HepG2 (cell line): ENCODE measurements around the gene DDOST. TPM values are rescaled to one million over a fixed set of nuclear protein-coding genes. Genes with fewer than 3 reads are reported as not detected.

Source experiments
- ADNP ChIP-seq: sonication (generic); formaldehyde crosslinking; IDR thresholded peaks from 2 replicates; pipeline ENCODE4 v1.4.0; 2020; ENCODE audit warnings: missing genetic modification reagents
- CAMTA2 ChIP-seq: sonication (generic); formaldehyde crosslinking; IDR thresholded peaks from 2 replicates; pipeline ENCODE4 v1.4.0; 2020; ENCODE audit warnings: mild to moderate bottlenecking, missing genetic modification reagents, borderline replicate concordance
- GMEB2 ChIP-seq: IDR thresholded peaks from 2 replicates; pipeline ENCODE4 v1.6.1; 2016; ENCODE audit warnings: missing biosample characterization, missing genetic modification reagents, low read depth
- HNRNPK ChIP-seq: fragments of 200-400 bp; formaldehyde crosslinking; IDR thresholded peaks from 2 replicates; pipeline ENCODE4 v1.6.1; 2018; ENCODE audit warnings: low read length, low read depth, moderate library complexity, mild to moderate bottlenecking; ENCODE audit not compliant: poor library complexity, severe bottlenecking
- KDM3A ChIP-seq: IDR thresholded peaks from 2 replicates; pipeline ENCODE4 v1.6.1; 2018; ENCODE audit warnings: low read depth, missing compliant biosample characterization
- KDM5B ChIP-seq: sonication (generic); formaldehyde crosslinking; IDR thresholded peaks from 2 replicates; pipeline ENCODE4 v1.4.0; 2020; ENCODE audit warnings: missing genetic modification reagents, mild to moderate bottlenecking, borderline replicate concordance
- KLF11 ChIP-seq: IDR thresholded peaks from 2 replicates; pipeline ENCODE4 v1.6.1; 2016; ENCODE audit warnings: missing compliant biosample characterization
- MLLT10 ChIP-seq: sonication (generic); formaldehyde crosslinking; IDR thresholded peaks from 2 replicates; pipeline ENCODE4 v1.4.0; 2020; ENCODE audit warnings: missing genetic modification reagents
- NR3C1 ChIP-seq: sonication (generic); formaldehyde crosslinking; IDR thresholded peaks from 2 replicates; pipeline ENCODE4 v1.4.0; 2020; ENCODE audit warnings: missing genetic modification reagents
- PRMT3 ChIP-seq: sonication (generic); formaldehyde crosslinking; IDR thresholded peaks from 2 replicates; pipeline ENCODE4 v1.8.1; 2022; ENCODE audit warnings: low read depth, mild to moderate bottlenecking, moderate library complexity, missing genetic modification reagents, borderline replicate concordance
- PTBP1 ChIP-seq: fragments of 200-400 bp; formaldehyde crosslinking; IDR thresholded peaks from 2 replicates; pipeline ENCODE4 v1.6.1; 2018; ENCODE audit warnings: low read length, low read depth; ENCODE audit not compliant: poor library complexity, severe bottlenecking
- RBM39 ChIP-seq: fragments of 200-400 bp; formaldehyde crosslinking; IDR thresholded peaks from one replicate; pipeline ENCODE4 v1.6.1; 2018; ENCODE audit warnings: antibody characterized with exemption, mild to moderate bottlenecking, low read depth, low read length; ENCODE audit not compliant: poor library complexity, severe bottlenecking
- RELA ChIP-seq: sonication (generic); formaldehyde crosslinking; IDR thresholded peaks from 2 replicates; pipeline ENCODE4 v1.4.0; 2020; ENCODE audit warnings: missing genetic modification reagents
- SP5 ChIP-seq: IDR thresholded peaks from 2 replicates; pipeline ENCODE4 v1.6.1; 2016; ENCODE audit warnings: low read depth, borderline replicate concordance
- STAG1 ChIP-seq: sonication (generic); formaldehyde crosslinking; IDR thresholded peaks from 2 replicates; pipeline ENCODE4 v1.4.0; 2020; ENCODE audit warnings: missing genetic modification reagents
- TOE1 ChIP-seq: sonication (generic); formaldehyde crosslinking; IDR thresholded peaks from 2 replicates; pipeline ENCODE4 v1.4.0; 2020; ENCODE audit warnings: mild to moderate bottlenecking, missing genetic modification reagents
- WIZ ChIP-seq: sonication (generic); formaldehyde crosslinking; IDR thresholded peaks from 2 replicates; pipeline ENCODE4 v1.5.1; 2020; ENCODE audit warnings: mild to moderate bottlenecking, missing genetic modification reagents
- XRCC5 ChIP-seq: fragments of 200-400 bp; formaldehyde crosslinking; optimal IDR thresholded peaks from 2 replicates; pipeline ENCODE3; 2017; ENCODE audit warnings: mild to moderate bottlenecking, low read length
- YEATS2 ChIP-seq: sonication (generic); formaldehyde crosslinking; IDR thresholded peaks from 2 replicates; pipeline ENCODE4 v1.4.0; 2020; ENCODE audit warnings: missing genetic modification reagents, borderline replicate concordance
- ZBTB25 ChIP-seq: IDR thresholded peaks from 2 replicates; pipeline ENCODE4 v1.6.1; 2018; ENCODE audit warnings: missing genetic modification reagents
- ZNF274 ChIP-seq: sonication (generic); formaldehyde crosslinking; IDR thresholded peaks from 2 replicates; pipeline ENCODE4 v1.5.1; 2020; ENCODE audit warnings: mild to moderate bottlenecking, missing genetic modification reagents
- ZNF329 ChIP-seq: sonication (generic); formaldehyde crosslinking; IDR thresholded peaks from 2 replicates; pipeline ENCODE4 v1.9.0; 2021; ENCODE audit warnings: low read depth, mild to moderate bottlenecking, missing genetic modification reagents
- ZNF570 ChIP-seq: sonication (generic); formaldehyde crosslinking; IDR thresholded peaks from 2 replicates; pipeline ENCODE4 v1.4.0; 2020; ENCODE audit warnings: mild to moderate bottlenecking, missing genetic modification reagents, borderline replicate concordance
- ZNF589 ChIP-seq: sonication (generic); formaldehyde crosslinking; conservative IDR thresholded peaks from 2 replicates; pipeline ENCODE4 v1.8.0; 2022; ENCODE audit warnings: mild to moderate bottlenecking, moderate library complexity, missing genetic modification reagents
- ZNF660 ChIP-seq: sonication (generic); formaldehyde crosslinking; IDR thresholded peaks from 2 replicates; pipeline ENCODE4 v1.5.1; 2020; ENCODE audit warnings: mild to moderate bottlenecking, low read depth, missing genetic modification reagents, borderline replicate concordance
- ZNF720 ChIP-seq: sonication (generic); formaldehyde crosslinking; IDR thresholded peaks from 2 replicates; pipeline ENCODE4 v1.4.0; 2020; ENCODE audit warnings: missing genetic modification reagents
- ZNF891 ChIP-seq: sonication (generic); formaldehyde crosslinking; IDR thresholded peaks from 2 replicates; pipeline ENCODE4 v1.5.0; 2020; ENCODE audit warnings: mild to moderate bottlenecking, missing genetic modification reagents
- ZSCAN31 ChIP-seq: sonication (generic); formaldehyde crosslinking; IDR thresholded peaks from 2 replicates; pipeline ENCODE4 v1.5.0; 2020; ENCODE audit warnings: low read depth, mild to moderate bottlenecking, missing genetic modification reagents
- polyA plus RNA-seq, 8 experiments: library from polyadenylated mRNA; depleted of rRNA in 3 of 8; stranded (reverse) in 7 of 8; unstranded in 1 of 8; fragments of >200 nt; fragmentation: Illumina TruSeq in 4 of 8; extraction: Trizol in 4 of 8; gene quantifications; 2 replicates each; pipeline versions ENCODE4 v1.2.1 to v1.2.3, GENCODE V29; 2011 to 2016; ENCODE audit warnings: low read depth in 4 of 8, missing spikeins in 1 of 8, mixed read lengths in 1 of 8; ENCODE audit not compliant: insufficient read depth in 1 of 8
- total RNA-seq, 5 experiments: library from RNA; depleted of rRNA; stranded (reverse); fragments of >200 nt; fragmentation: Illumina TruSeq; extraction: Trizol; gene quantifications; 2 replicates each; pipeline ENCODE4 v1.2.3, GENCODE V29; 2016; ENCODE audit warnings: low read depth in 1 of 5
- TF ChIP-seq, protein P1 (sequence below): IDR thresholded peaks from 2 replicates; pipeline ENCODE4 v1.6.1; 2016; ENCODE audit warnings: missing genetic modification reagents, missing compliant biosample characterization

Gene DDOST
- total and polyA plus RNA-seq, 2 of the 13 experiments (the other 11 are each of a cell fraction or from before 2014, with no cell fraction given) = 335 to 494 TPM

DNA sequence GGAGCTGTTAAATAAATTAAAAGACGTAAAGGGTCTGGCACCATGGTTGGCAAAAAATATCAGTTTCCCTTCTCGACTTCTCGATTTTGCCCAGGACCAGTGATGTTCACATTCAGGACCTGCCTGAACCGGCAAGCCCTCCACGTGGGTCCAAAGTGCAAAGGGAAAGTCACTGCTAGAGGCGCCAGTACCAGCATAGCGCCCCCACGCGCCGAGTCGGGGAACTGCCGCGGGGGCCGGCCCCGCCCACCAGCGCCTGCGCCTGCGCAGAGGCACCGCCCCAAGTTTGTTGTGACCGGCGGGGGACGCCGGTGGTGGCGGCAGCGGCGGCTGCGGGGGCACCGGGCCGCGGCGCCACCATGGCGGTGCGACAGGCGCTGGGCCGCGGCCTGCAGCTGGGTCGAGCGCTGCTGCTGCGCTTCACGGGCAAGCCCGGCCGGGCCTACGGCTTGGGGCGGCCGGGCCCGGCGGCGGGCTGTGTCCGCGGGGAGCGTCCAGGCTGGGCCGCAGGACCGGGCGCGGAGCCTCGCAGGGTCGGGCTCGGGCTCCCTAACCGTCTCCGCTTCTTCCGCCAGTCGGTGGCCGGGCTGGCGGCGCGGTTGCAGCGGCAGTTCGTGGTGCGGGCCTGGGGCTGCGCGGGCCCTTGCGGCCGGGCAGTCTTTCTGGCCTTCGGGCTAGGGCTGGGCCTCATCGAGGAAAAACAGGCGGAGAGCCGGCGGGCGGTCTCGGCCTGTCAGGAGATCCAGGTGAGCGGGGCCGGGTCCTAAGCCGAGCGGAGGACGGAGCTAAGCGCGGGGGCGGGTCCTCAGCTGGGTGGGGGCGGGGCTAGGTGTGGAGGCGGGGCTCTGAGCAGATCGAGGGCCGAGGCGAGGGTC lies 27.7 kb downstream of the DDOST start, which contains the start of gene PINK1 (continued):
- TF ChIP-seq ZNF891 (CRISPR knock-in tag) (no peak), ZBTB25 (CRISPR knock-in tag) (no peak; the same call in 1 of the 2 replicates), KLF11 (CRISPR knock-in tag) (no peak), ZNF660 (CRISPR knock-in tag) (no peak), RBM39 (peak; percentile 53), ZNF589 (CRISPR knock-in tag) (no peak), TOE1 (CRISPR knock-in tag) (peak; percentile 70; the same call in 1 of the 2 replicates), RELA (CRISPR knock-in tag) (no peak), KDM5B (CRISPR knock-in tag) (peak; percentile 44; the same call in 1 of the 2 replicates), SP5 (CRISPR knock-in tag) (peak; percentile 84), ZNF570 (CRISPR knock-in tag) (no peak), STAG1 (CRISPR knock-in tag) (peak; percentile 75), ZNF720 (CRISPR knock-in tag) (no peak), ZSCAN31 (CRISPR knock-in tag) (peak; percentile 74; the same call in 1 of the 2 replicates), PRMT3 (CRISPR knock-in tag) (no peak), ZNF329 (CRISPR knock-in tag) (peak; percentile 72), PTBP1 (no peak), ADNP (no peak), HNRNPK (no peak), GMEB2 (no peak), WIZ (CRISPR knock-in tag) (no peak), XRCC5 (peak; percentile 92), ZNF274 (CRISPR knock-in tag) (0 out of 2 replicates have a peak, but pooled peaks have one; percentile 6), CAMTA2 (CRISPR knock-in tag) (no peak; the same call in 1 of the 2 replicates), MLLT10 (no peak), YEATS2 (CRISPR knock-in tag) (0 out of 2 replicates have a peak, but pooled peaks have one; percentile 39), KDM3A (CRISPR knock-in tag) (peak; percentile 36; the same call in 1 of the 2 replicates), NR3C1 (CRISPR knock-in tag) (no peak)
- TF ChIP-seq, protein P1, sequence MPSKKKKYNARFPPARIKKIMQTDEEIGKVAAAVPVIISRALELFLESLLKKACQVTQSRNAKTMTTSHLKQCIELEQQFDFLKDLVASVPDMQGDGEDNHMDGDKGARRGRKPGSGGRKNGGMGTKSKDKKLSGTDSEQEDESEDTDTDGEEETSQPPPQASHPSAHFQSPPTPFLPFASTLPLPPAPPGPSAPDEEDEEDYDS (CRISPR knock-in tag) = 0 out of 2 replicates have a peak, but pooled peaks have one; percentile 26
